H9 (cell line): ENCODE data around the gene BEGAIN. TPM values are rescaled to one million over a fixed set of nuclear protein-coding genes. Genes with fewer than 3 reads are reported as not detected.

Experiments used
- DNase-seq: peaks from one replicate; pipeline ENCODE4 v3.0.0-alpha.2; 2017
- H2AFZ ChIP-seq: one replicate; pipeline ENCODE4 v1.6.1; 2013; ENCODE audit warnings: mild to moderate bottlenecking, low read length, control low read depth, moderate library complexity
- H2AK5ac ChIP-seq: 2 replicates; pipeline ENCODE4 v1.6.1; 2013; ENCODE audit warnings: low read length, control low read depth, mixed read lengths; ENCODE audit not compliant: insufficient read length
- H2BK120ac ChIP-seq: one replicate; pipeline ENCODE4 v1.6.1; 2013; ENCODE audit warnings: low read depth, mild to moderate bottlenecking, low read length, control low read depth, inconsistent platforms; ENCODE audit not compliant: poor library complexity, severe bottlenecking
- H2BK12ac ChIP-seq: 2 replicates; pipeline ENCODE4 v1.6.1; 2013; ENCODE audit warnings: low read length, control low read depth, mixed read lengths, low read depth; ENCODE audit not compliant: insufficient read length
- H2BK15ac ChIP-seq: 2 replicates; pipeline ENCODE4 v1.6.1; 2013; ENCODE audit warnings: low read depth, low read length, control low read depth
- H2BK20ac ChIP-seq: one replicate; pipeline ENCODE4 v1.6.1; 2013; ENCODE audit warnings: low read depth, mild to moderate bottlenecking, low read length, control low read depth, inconsistent platforms; ENCODE audit not compliant: poor library complexity, severe bottlenecking
- H2BK5ac ChIP-seq: 2 replicates; pipeline ENCODE4 v1.6.1; 2013; ENCODE audit warnings: low read length, control low read depth, mixed read lengths; ENCODE audit not compliant: insufficient read length
- H3K14ac ChIP-seq: 2 replicates; pipeline ENCODE4 v1.6.1; 2013; ENCODE audit warnings: low read length, control low read depth; ENCODE audit not compliant: insufficient read depth
- H3K18ac ChIP-seq: 2 replicates; pipeline ENCODE4 v1.6.1; 2013; ENCODE audit warnings: low read depth, mild to moderate bottlenecking, mixed read lengths, low read length, control low read depth; ENCODE audit not compliant: insufficient read length
- H3K23ac ChIP-seq: 2 replicates; pipeline ENCODE4 v1.6.1; 2013; ENCODE audit warnings: low read length, control low read depth, mixed read lengths, low read depth; ENCODE audit not compliant: insufficient read length
- H3K23me2 ChIP-seq: 2 replicates; pipeline ENCODE4 v1.6.1; 2013; ENCODE audit warnings: low read depth, mild to moderate bottlenecking, mixed read lengths, low read length, control low read depth; ENCODE audit not compliant: insufficient read length, poor library complexity, severe bottlenecking
- H3K27ac ChIP-seq: 2 replicates; pipeline ENCODE4 v1.5.1; 2013; ENCODE audit warnings: low read length, control low read depth, mixed read lengths, low read depth; ENCODE audit not compliant: insufficient read length
- H3K27me3 ChIP-seq: 2 replicates; pipeline ENCODE4 v1.6.1; 2013; ENCODE audit warnings: low read length, control low read depth, inconsistent platforms; ENCODE audit not compliant: insufficient read depth
- H3K4ac ChIP-seq: 2 replicates; pipeline ENCODE4 v1.6.1; 2013; ENCODE audit warnings: low read depth, mild to moderate bottlenecking, control low read depth, inconsistent platforms, low read length, moderate library complexity
- H3K4me1 ChIP-seq: 2 replicates; pipeline ENCODE4 v1.6.1; 2013; ENCODE audit warnings: low read length, control low read depth, inconsistent platforms; ENCODE audit not compliant: insufficient read depth
- H3K4me2 ChIP-seq: 2 replicates; pipeline ENCODE4 v1.6.1; 2013; ENCODE audit warnings: low read length, control low read depth, mixed read lengths; ENCODE audit not compliant: insufficient read length, insufficient read depth
- H3K56ac ChIP-seq: 2 replicates; pipeline ENCODE4 v1.6.1; 2013; ENCODE audit warnings: low read depth, mild to moderate bottlenecking, mixed read lengths, low read length, control low read depth; ENCODE audit not compliant: insufficient read length
- H3K79me1 ChIP-seq: 2 replicates; pipeline ENCODE4 v1.6.1; 2013; ENCODE audit warnings: low read depth, mild to moderate bottlenecking, moderate library complexity, low read length, control low read depth, inconsistent platforms; ENCODE audit not compliant: insufficient read depth, poor library complexity, severe bottlenecking
- H3K79me2 ChIP-seq: 2 replicates; pipeline ENCODE4 v1.6.1; 2013; ENCODE audit warnings: low read length, control low read depth, inconsistent platforms; ENCODE audit not compliant: insufficient read depth
- H3K9ac ChIP-seq: 2 replicates; pipeline ENCODE4 v1.6.1; 2013; ENCODE audit warnings: low read length, control low read depth, mixed read lengths; ENCODE audit not compliant: insufficient read length; ENCODE audit errors: extremely low read depth
- H3K9me3 ChIP-seq: one replicate; pipeline ENCODE4 v1.6.1; 2013; ENCODE audit warnings: low read depth, low read length, inconsistent platforms; ENCODE audit not compliant: control insufficient read depth
- H3T11ph ChIP-seq: one replicate; pipeline ENCODE4 v1.6.1; 2013; ENCODE audit warnings: mild to moderate bottlenecking, low read length, control low read depth, inconsistent platforms
- H4K20me1 ChIP-seq: one replicate; pipeline ENCODE4 v1.6.1; 2013; ENCODE audit not compliant: control insufficient read depth, insufficient read length, insufficient read depth
- H4K5ac ChIP-seq: 2 replicates; pipeline ENCODE4 v1.6.1; 2013; ENCODE audit warnings: low read depth, mild to moderate bottlenecking, mixed read lengths, low read length, control low read depth; ENCODE audit not compliant: insufficient read length
- H4K8ac ChIP-seq: replicated peaks from 2 replicates; pipeline ENCODE4 v1.6.1; 2013; ENCODE audit warnings: low read length, control low read depth, mixed read lengths, low read depth; ENCODE audit not compliant: insufficient read length
- H4K91ac ChIP-seq: 2 replicates; pipeline ENCODE4 v1.6.1; 2013; ENCODE audit warnings: low read depth, mild to moderate bottlenecking, moderate library complexity, mixed read lengths, low read length, control low read depth; ENCODE audit not compliant: insufficient read length
- H3K27ac Mint-ChIP-seq, 3 experiments: 2 replicates in 2 of 3; 3 replicates in 1 of 3; pipeline ENCODE4 v1.8.0; 2020 to 2021; ENCODE audit warnings: mixed read lengths in 3 of 3, mild to moderate bottlenecking in 1 of 3, moderate library complexity in 1 of 3
- H3K27me3 Mint-ChIP-seq: 2 replicates; pipeline ENCODE4 v1.8.0; 2021; ENCODE audit warnings: low read depth, mild to moderate bottlenecking, moderate library complexity, mixed read lengths
- H3K36me3 Mint-ChIP-seq, 3 experiments: 2 replicates in 2 of 3; 3 replicates in 1 of 3; pipeline ENCODE4 v1.8.0; 2020 to 2021; ENCODE audit warnings: low read depth in 3 of 3, mixed read lengths in 3 of 3; ENCODE audit not compliant: insufficient read depth in 1 of 3
- H3K4me1 Mint-ChIP-seq, 2 experiments: 2 replicates each; pipeline ENCODE4 v1.8.0; 2020; ENCODE audit warnings: mixed read lengths in 2 of 2
- H3K4me3 Mint-ChIP-seq, 2 experiments: 2 replicates in 1 of 2; 3 replicates in 1 of 2; pipeline ENCODE4 v1.8.0; 2020 to 2021; ENCODE audit warnings: mild to moderate bottlenecking in 2 of 2, mixed read lengths in 2 of 2, moderate library complexity in 1 of 2
- H3K9me3 Mint-ChIP-seq, 2 experiments: 2 replicates in 1 of 2; 3 replicates in 1 of 2; pipeline ENCODE4 v1.8.0; 2020; ENCODE audit warnings: mild to moderate bottlenecking in 2 of 2, mixed read lengths in 2 of 2, moderate library complexity in 1 of 2
- CTCF ChIP-seq: fragments of 200-600 bp; sonication (generic); conservative IDR thresholded peaks from 3 replicates; pipeline ENCODE4 v1.8.0; 2021; ENCODE audit warnings: antibody characterized with exemption, mild to moderate bottlenecking
- WGBS: extraction: QIAGEN DNeasy Blood & Tissue Kit; methylation state at CpG from one replicate; pipeline ENCODE4 v1.1.7; 2013; ENCODE audit warnings: missing lambda C conversion rate, low lambda C conversion rate, mixed read lengths; ENCODE audit not compliant: insufficient read length; ENCODE audit errors: extremely low coverage; 5-methylcytosine and 5-hydroxymethylcytosine counted together
- total RNA-seq: library from RNA; stranded (reverse); gene quantifications from 2 replicates; pipeline ENCODE4 v1.2.1, GENCODE V29; 2021

The BEGAIN gene
- total RNA-seq, 1 experiment from 2014 or later, result 2.6 TPM

GRCh38 chr14:100620255-100621100, 33.3 kb upstream of the BEGAIN start:
- Mint-ChIP-seq H3K9me3 (no peaks in the 10 kb centered on the region; a peak in 3 of 5 replicates), H3K27ac (no peak overlapping the region), H3K36me3 (no peaks in the 10 kb centered on the region), H3K27me3 (peaks cover 62% of the 10 kb centered on the region), H3K4me1 (peaks cover 11 to 15% of the 10 kb centered on the region in 2 experiments), H3K4me3 (no peak overlapping the region)
- Histone ChIP-seq H3K9me3 (no peaks in the 10 kb centered on the region), H3K14ac (no peak overlapping the region), H2BK12ac (no peak overlapping the region), H3K56ac (no peak overlapping the region), H2AFZ (no peak overlapping the region), H3K9ac (no peak overlapping the region), H3K4ac (no peak overlapping the region), H2BK5ac (no peak overlapping the region), H2AK5ac (no peak overlapping the region), H3K18ac (no peak overlapping the region), H4K91ac (no peak overlapping the region), H2BK15ac (no peak overlapping the region), H3K4me2 (no peak overlapping the region), H3K23me2 (no peaks in the 10 kb centered on the region), H4K5ac (no peak overlapping the region), H4K20me1 (no peaks in the 10 kb centered on the region), H3T11ph (no peak overlapping the region), H2BK20ac (no peak overlapping the region), H4K8ac (no peak overlapping the region), H2BK120ac (no peak overlapping the region), H3K79me2 (no peaks in the 10 kb centered on the region), H3K79me1 (no peaks in the 10 kb centered on the region), H3K27me3 (no peaks in the 10 kb centered on the region), H3K27ac (no peak overlapping the region), H3K23ac (no peak overlapping the region), H3K4me1 (peaks cover 2% of the 10 kb centered on the region; the same call in 1 of the 2 replicates)
- DNase-seq, result no peak
- no peak for TF ChIP-seq CTCF
- WGBS, result no CpG with 5 or more reads among the region's 18 CpGs
